ENCODE results near the gene CRYGN.

The CRYGN gene

GRCh38 chr7:151389096-151389767 is 50.7 kb downstream of the CRYGN start:
- no peak for DNase-seq

GRCh38 chr7:151388430-151388829 is 51.5 kb downstream of the CRYGN start:
- DNase-seq: no peak

GRCh38 chr7:151388007-151388297 is 52.0 kb downstream of the CRYGN start:
- DNase-seq: no peak

GRCh38 chr7:151387161-151388006 is 52.6 kb downstream of the CRYGN start:
- DNase-seq: no peak

GRCh38 chr7:151386301-151387160 is 53.4 kb downstream of the CRYGN start:
- no peak for DNase-seq

- DNase-seq: no peak
Measured at GRCh38 chr7:151385626-151386300, 54.2 kb downstream of the CRYGN start.

GRCh38 chr7:151384776-151385625 is 54.9 kb downstream of the CRYGN start:
- DNase-seq: no peak

GRCh38 chr7:151384352-151384697 is 55.6 kb downstream of the CRYGN start:
- DNase-seq: no peak

- DNase-seq: no peak
Measured at GRCh38 chr7:151383638-151384351, 56.1 kb downstream of the CRYGN start.

GRCh38 chr7:151382079-151382885 is 57.7 kb downstream of the CRYGN start:
- DNase-seq: no peak

GRCh38 chr7:151381348-151382078 is 58.4 kb downstream of the CRYGN start:
- DNase-seq: no peak

- no peak for DNase-seq
Measured at GRCh38 chr7:151381098-151381347, 58.9 kb downstream of the CRYGN start.

GRCh38 chr7:151380199-151381097 is 59.5 kb downstream of the CRYGN start:
- no peak for DNase-seq

GRCh38 chr7:151379534-151380198 is 60.3 kb downstream of the CRYGN start:
- DNase-seq: no peak

GRCh38 chr7:151379193-151379520 is 60.8 kb downstream of the CRYGN start:
- no peak for DNase-seq

Measured in GDM1 (cell line).